SH-SY5Y (cell line): ENCODE data around the gene KIAA1958.

Experiments
- GATA2 ChIP-seq: IDR thresholded peaks from 2 replicates; pipeline ENCODE4 v1.6.1; 2011; ENCODE audit warnings: mild to moderate bottlenecking, low read depth, low read length
- GATA3 ChIP-seq: IDR thresholded peaks from 2 replicates; pipeline ENCODE4 v1.6.1; 2011; ENCODE audit warnings: low read depth, mild to moderate bottlenecking, low read length, moderate library complexity

- TF ChIP-seq GATA3: no peak
- TF ChIP-seq GATA2: no peak
Measured at GRCh38 chr9:112502175-112502946, 15.7 kb downstream of the KIAA1958 start.
